SH-SY5Y (cell line): ENCODE results near the gene SPATA20.

Source experiments
- GATA2 ChIP-seq: IDR thresholded peaks from 2 replicates; pipeline ENCODE4 v1.6.1; 2011; ENCODE audit warnings: mild to moderate bottlenecking, low read depth, low read length
- GATA3 ChIP-seq: IDR thresholded peaks from 2 replicates; pipeline ENCODE4 v1.6.1; 2011; ENCODE audit warnings: low read depth, mild to moderate bottlenecking, low read length, moderate library complexity

DNA sequence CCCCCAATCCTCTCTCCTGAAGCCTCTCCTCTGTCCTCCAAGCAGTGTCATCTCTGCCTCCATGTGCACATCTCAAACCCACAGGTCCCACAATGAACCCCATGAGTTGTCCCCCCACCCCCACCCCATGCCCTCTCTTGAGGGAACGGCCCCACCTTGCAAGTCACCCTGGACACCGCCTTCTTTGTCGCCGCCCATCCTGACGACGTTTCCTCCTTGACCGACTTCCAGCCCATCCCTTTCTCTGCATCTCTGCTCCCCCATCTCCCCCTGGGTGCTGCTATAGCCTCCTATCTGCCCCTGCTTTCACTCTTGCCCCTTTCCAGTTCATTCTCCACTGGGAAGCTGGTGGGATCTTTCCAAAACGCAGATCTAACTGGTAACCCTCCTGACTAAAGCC, 1.7 kb upstream of the SPATA20 start:
- TF ChIP-seq GATA2 (no peak), GATA3 (no peak)
